ENCODE results near the gene USP53.

The USP53 gene

GRCh38 chr4:119221412-119221811, 8.9 kb downstream of the USP53 start:
- H3K4me3 ChIP-seq (ENCODE audit: low read length), result no peak overlapping the region
- no peak for TF ChIP-seq CTCF (conservative IDR thresholded peaks at IDR 0.05; ENCODE audit: low read depth, low read length)
- DNase-seq (ENCODE audit: low read depth), result no peak

DNA sequence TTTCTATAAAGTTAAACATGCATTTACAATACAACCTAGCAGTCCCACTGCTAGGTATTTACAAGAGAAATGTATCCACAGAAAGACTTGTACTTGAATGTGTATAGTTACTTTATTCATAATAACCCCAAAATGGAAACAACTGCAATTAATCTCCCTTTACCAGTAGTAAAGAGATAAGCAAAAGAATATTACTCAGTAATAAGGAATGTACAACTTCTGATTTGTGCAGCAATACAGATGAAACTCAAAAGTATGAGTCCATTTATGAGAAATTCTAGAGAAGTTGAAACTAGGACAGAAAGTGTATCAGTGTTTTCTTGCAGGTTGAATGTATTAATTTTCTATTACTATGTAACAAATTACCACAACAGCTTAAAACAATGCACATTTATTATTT, 15.2 kb downstream of the USP53 start:
- H3K4me3 ChIP-seq (ENCODE audit: low read length), result no peak overlapping the region
- no peak for DNase-seq (ENCODE audit: low read depth)
- no peak for TF ChIP-seq CTCF (conservative IDR thresholded peaks at IDR 0.05; ENCODE audit: low read depth, low read length)

- TF ChIP-seq CTCF (conservative IDR thresholded peaks at IDR 0.05; ENCODE audit: low read depth, low read length), result no peak
- H3K4me3 ChIP-seq (ENCODE audit: low read length), result no peak overlapping the region
- no peak for DNase-seq (ENCODE audit: low read depth)
Measured at GRCh38 chr4:119228406-119228805, 15.9 kb downstream of the USP53 start.

DNA sequence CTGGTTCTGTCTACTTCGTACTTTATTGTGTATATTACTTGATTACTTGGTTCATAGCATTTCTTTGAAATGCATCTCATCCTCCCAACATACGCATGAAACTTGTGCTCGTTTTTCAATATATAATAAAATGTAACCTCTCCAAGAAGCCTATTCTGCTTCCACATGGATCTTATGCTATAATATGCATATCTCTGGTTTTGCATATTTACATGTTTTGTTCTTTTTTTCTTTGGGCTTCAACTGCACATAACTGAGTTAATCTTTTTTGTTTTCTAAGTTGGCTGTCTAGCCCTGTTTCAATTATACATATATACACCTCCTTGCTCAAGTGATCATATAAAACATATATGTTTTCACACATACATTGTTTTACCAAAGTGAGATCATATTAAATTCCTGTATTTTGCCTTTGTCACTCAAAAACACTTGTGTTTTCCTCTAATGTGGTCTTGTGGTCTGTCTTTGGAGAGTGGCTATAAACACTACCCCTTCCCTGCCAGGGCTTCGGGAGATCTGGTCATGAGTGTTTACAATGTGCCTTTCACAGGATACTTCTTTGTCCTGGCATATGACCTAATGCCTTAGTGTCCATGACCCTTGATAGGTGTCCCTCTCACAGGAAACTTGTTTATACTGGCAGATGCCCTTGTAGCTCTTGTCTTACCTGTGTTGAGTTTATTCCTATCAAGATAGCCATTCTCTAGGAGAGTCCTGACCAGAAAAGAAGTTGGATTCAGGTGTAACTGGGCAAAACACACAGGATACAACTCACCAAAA, 17.6 kb downstream of the USP53 start:
- no peak for TF ChIP-seq CTCF (conservative IDR thresholded peaks at IDR 0.05; ENCODE audit: low read depth, low read length)
- no peak overlapping the region for H3K4me3 ChIP-seq (ENCODE audit: low read length)
- DNase-seq (ENCODE audit: low read depth), result no peak

DNA sequence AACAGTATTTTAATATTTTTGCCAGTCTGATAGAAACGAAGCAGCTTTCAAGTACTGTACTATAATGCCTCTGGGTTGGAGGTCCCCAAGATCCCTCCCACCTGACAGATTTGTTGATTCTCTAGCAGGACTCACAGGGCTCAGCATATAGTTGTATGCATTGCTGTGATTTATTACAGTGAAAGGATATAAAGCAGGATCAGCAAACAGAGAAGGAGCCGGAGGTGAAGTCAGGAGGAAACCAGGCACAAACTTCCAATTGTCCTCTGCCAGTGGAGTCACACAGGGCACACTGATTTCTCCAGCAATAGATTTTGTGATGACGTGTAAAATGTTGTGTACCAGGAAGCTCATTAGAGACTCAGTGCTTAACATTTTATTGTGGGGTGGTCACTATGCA, 19.0 kb downstream of the USP53 start:
- no peak overlapping the region for H3K4me3 ChIP-seq (ENCODE audit: low read length)
- TF ChIP-seq CTCF (conservative IDR thresholded peaks at IDR 0.05; ENCODE audit: low read depth, low read length), result no peak
- no peak for DNase-seq (ENCODE audit: low read depth)

- TF ChIP-seq CTCF (conservative IDR thresholded peaks at IDR 0.05; ENCODE audit: low read depth, low read length), result no peak
- no peak for DNase-seq (ENCODE audit: low read depth)
- no peak overlapping the region for H3K4me3 ChIP-seq (ENCODE audit: low read length)
Measured at GRCh38 chr4:119232286-119232685, 19.8 kb downstream of the USP53 start.

- no peak for DNase-seq (ENCODE audit: low read depth)
- no peak for TF ChIP-seq CTCF (conservative IDR thresholded peaks at IDR 0.05; ENCODE audit: low read depth, low read length)
- H3K4me3 ChIP-seq (ENCODE audit: low read length), result no peak overlapping the region
Measured at GRCh38 chr4:119233191-119233590, 20.7 kb downstream of the USP53 start.
